Fibroblast of mammary gland (primary cell): Measurements from ENCODE around the gene PTRH1.

ENCODE experiments used
- DNase-seq: peaks from one replicate; pipeline ENCODE4 v3.0.0-alpha.2; 2010; ENCODE audit warnings: low read depth
- H3K4me3 ChIP-seq: 2 replicates; pipeline ENCODE4 v1.5.1; 2011; ENCODE audit warnings: low read depth, mild to moderate bottlenecking, low read length, moderate library complexity; ENCODE audit not compliant: control insufficient read depth
- CTCF ChIP-seq: conservative IDR thresholded peaks from 2 replicates; pipeline ENCODE4 v1.5.1; 2011; ENCODE audit warnings: low read depth, low read length, inconsistent platforms; ENCODE audit not compliant: control insufficient read depth, insufficient read depth

The PTRH1 gene

GRCh38 chr9:127711831-127712274 is 3.6 kb downstream of the PTRH1 start:
- DNase-seq, result no peak
- H3K4me3 ChIP-seq, result no peak overlapping the region
- no peak for TF ChIP-seq CTCF

GRCh38 chr9:127711226-127711701 is 4.2 kb downstream of the PTRH1 start:
- H3K4me3 ChIP-seq, result no peak overlapping the region
- DNase-seq, result no peak
- no peak for TF ChIP-seq CTCF

GRCh38 chr9:127710204-127710783 is 5.2 kb downstream of the PTRH1 start:
- H3K4me3 ChIP-seq, result no peak overlapping the region
- no peak for TF ChIP-seq CTCF
- DNase-seq, result no peak

- no peak for DNase-seq
- no peak overlapping the region for H3K4me3 ChIP-seq
- TF ChIP-seq CTCF, result no peak
These were observed 6.4 kb downstream of the PTRH1 start for GRCh38 chr9:127708952-127709587.

GRCh38 chr9:127707766-127708165 is 7.7 kb downstream of the PTRH1 start:
- DNase-seq, result peak; percentile 16
- TF ChIP-seq CTCF, result no peak
- no peak overlapping the region for H3K4me3 ChIP-seq

- no peak for DNase-seq
- no peak for TF ChIP-seq CTCF
- H3K4me3 ChIP-seq, result no peak within 1 kb of the TSS
These were observed 8.6 kb downstream of the PTRH1 start, which contains the start of gene CFAP157 for GRCh38 chr9:127706836-127707241. Gene CFAP157 (plus strand): TSS chr9:127706988. CDS start chr9:127707032, 44 bp downstream.
